Renal cortex interstitium (tissue), 11 donors: Measurements from ENCODE around the gene LIN9. TPM values are rescaled to one million over a fixed set of nuclear protein-coding genes. Genes with fewer than 3 reads are reported as not detected.

ENCODE experiments used
- DNase-seq, 11 donors: peaks; one replicate each; pipeline ENCODE4 v3.0.0-alpha.2; 2013; ENCODE audit warnings: low read depth in 9 of 11, low spot score in 4 of 11; ENCODE audit errors: extremely low read depth in 1 of 11
- polyA plus RNA-seq, 3 donors: library from polyadenylated mRNA; unstranded; fragments of 120-200 nt; gene quantifications; one replicate each; pipeline ENCODE4 v1.2.1, GENCODE V29; 2013; ENCODE audit not compliant: insufficient read length in 3 of 3

LIN9 gene
- polyA plus RNA-seq, 3 donors = 9.2 to 11.7 (median 10.0) TPM

DNA sequence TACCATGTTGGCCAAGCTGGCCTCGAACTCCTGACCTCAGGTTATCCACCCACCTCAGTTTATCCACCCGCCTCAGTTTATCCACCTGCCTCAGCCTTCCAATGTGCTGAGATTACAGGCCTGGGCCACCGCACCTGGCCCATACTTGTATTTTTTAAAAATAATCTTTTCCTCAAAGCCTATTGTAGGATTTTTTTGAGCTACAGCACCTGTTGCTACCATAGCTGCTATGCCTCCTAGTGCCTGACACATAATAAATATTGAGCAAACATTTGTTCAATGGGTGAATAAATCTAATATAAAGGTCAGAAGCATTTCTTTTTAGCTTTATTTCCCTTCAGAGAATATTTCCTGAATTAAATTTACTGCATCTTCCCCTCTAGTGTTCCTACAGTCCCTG lies 106.7 kb downstream of the LIN9 start:
- DNase-seq = no peak

- DNase-seq = no peak
Measured at GRCh38 chr1:226201029-226201593, 107.9 kb downstream of the LIN9 start.

GRCh38 chr1:226199971-226200370 lies 109.0 kb downstream of the LIN9 start:
- no peak for DNase-seq

GRCh38 chr1:226195144-226195543 lies 113.8 kb downstream of the LIN9 start:
- no peak for DNase-seq

DNA sequence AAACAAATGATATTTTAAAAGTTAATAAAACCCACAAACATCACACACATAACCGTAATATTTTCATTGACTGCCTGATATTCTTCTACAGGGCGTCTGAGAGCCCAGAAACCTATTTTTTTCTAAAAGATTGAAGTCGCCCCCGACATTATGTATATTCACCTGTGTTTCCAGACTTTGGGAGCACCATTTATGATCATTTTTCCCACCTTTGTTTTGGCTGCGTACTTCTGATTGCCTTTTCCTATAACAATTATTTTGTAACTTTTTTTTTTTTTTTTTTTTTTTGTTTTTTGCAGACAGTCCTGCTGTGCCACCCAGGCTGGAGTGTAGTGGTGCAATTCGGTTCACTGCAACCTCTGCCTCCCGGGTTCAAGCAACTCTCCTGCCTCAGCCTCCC lies 121.6 kb downstream of the LIN9 start:
- no peak for DNase-seq

GRCh38 chr1:226187019-226187322 lies 122.0 kb downstream of the LIN9 start:
- DNase-seq = no peak

DNA sequence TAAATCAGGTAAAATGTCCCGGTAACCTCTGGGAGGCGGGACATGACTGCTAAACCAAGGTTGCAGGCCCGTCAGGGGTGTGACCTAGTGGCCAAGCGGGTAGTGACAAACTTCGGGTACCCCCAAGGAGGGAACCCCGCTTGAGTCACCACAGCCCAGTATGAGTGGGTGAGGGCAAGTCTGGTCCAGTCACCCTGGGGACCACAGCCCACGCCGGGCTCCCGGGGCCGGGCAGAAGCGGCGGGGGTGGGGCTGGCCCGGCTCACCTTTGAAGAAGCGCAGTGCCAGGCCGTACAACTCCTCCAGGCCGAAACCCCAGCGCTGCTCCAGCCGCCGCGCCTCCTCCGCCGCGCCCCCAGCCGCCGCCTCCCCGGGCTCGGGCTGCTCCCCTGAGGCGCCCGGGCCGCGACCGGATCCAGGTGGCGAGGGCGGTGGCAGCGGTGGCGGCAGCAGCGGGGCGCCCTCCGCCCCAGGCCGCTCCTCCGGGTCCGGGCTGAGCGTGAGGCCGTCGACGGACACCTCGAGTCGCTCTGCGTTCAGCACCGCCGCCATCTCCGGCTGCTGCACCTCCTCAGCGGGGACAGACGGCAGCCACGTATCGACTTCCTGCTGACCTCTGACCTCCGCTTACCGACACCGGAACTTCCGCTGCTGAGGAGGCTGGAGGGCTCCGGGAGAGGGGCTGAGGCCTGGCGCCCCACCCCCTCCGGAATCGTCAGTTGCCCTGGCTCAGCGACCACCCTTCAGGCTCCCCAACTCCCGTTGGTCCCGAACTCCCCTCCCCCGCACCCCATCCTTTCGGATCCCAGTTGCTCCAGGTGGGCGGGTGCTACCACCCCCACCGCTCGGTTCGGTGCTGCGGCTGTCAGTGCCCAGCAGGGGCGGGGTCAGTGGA lies 122.6 kb downstream of the LIN9 start, which contains the start of gene ACBD3:
Gene ACBD3 (minus strand): TSS at position 618 of the 895 bp plus-strand sequence. CDS start 66 bp downstream, at position 552.
- peak; percentile 78 to 93 (median 89) for DNase-seq

DNA sequence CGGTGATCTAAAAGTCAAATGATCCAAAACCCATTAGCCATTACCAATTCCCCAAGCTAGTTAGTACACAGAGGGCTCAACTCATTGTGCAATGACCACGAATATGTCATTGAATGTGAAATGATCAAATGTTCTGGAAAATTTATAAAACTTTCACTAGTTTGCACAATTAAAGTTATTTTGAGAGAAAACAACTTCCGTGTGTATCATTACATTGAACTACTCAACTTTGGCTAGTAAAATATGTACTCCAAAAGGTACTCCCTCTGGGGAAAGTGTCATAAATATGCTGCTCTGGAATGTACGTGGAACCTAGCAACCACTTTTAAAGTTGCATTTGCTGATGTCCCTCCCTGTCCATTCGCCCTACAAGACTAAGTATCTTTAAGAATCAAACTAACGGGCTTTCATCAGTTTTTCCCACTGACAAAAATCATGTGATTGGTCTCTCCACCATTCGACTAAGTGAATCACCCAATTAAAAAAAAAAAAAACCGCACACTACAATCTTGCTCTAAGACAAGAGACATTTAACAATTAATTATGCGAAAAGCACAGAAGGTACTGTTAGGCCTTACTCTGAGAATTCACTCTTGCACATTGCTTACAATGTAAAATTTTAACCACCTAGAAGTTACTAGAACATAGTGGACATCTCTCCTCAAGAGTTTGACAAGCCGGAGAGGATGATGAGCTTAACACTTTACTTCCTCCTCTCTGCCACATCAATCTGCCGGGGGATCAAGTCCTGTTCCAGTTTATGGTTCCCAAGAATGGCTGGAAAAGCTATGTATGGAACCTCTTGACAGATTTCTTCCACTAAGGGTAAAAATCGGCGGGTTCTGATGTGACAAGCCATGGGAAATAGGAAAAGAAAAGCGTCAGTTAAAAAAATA lies 123.6 kb downstream of the LIN9 start:
- DNase-seq = peak in 1 of 11 donors; percentile 13

DNA sequence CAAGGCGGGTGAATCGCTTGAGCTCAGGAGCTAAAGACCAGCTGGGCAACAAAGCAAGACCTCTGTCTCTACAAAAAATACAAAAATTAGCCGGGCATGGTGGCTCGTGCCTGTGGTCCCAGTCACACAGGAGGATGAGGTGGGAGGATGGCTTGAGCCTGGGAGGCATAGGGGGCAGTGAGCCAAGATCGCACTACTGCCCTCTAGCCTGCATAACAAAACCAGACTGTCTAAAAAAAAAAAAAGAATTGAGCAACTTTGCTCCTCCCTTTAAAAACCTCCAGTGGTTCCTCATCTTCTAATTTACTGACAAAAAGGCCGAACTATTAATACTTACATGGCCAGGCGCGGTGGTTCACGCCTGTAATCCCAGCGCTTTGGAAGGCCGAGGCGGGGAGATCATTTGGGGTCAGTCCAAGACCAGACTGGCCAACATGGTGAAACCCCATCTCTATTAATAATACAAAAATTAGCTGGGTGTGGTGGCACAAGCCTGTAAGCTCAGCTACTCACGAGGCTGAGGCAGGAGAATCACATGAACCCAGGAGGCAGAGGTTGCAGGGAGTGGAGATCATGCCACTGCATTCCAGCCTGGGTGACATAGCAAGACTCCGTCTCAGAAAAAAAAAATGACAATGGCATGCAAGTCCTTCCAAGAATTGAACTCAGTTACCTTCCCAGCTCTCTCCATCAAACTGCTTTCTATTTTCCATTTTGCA lies 126.8 kb downstream of the LIN9 start:
- DNase-seq = no peak

Other genes with a start within 250 kb of the LIN9 start
- gene H3-3A, start 246.4 kb downstream of the LIN9 start, polyA plus RNA-seq = 1,000 to 10,000 TPM; 1,156 to 1,461 (median 1,232) TPM
- gene ACBD3, start 122.4 kb downstream of the LIN9 start, polyA plus RNA-seq = 10 to 100 TPM; 52.2 to 64.7 (median 54.5) TPM
- gene MIXL1, start 85.5 kb downstream of the LIN9 start, polyA plus RNA-seq = under 1 TPM; 0.26 to 0.30 (median 0.30) TPM
- 100 to 1,000 TPM; 113 to 142 (median 130) TPM for gene PARP1, start 98.9 kb upstream of the LIN9 start, polyA plus RNA-seq
- 1 to 10 TPM; 1.1 to 2.6 (median 1.5) TPM for gene STUM, start 239.6 kb upstream of the LIN9 start, polyA plus RNA-seq